A549 (cell line): ENCODE data around the gene TM7SF2. TPM values are rescaled to one million over a fixed set of nuclear protein-coding genes. Genes with fewer than 3 reads are reported as not detected.
"Not testable (repeated sequence)": the region's sequence is repeated elsewhere in the genome, so short reads cannot be mapped to it uniquely, and the experiment has no call there.

Experiments
- ATAC-seq, 2 experiments: fragments of 200-7000 bp in 1 of 2; fragments of >200 bp in 1 of 2; cut with Nextera tagmentation in 1 of 2; cut with Tn5 transposase in 1 of 2; 3 replicates each; pipeline versions ENCODE4 v1.8.0 to v1.9.1; 2018 to 2020; ENCODE audit warnings: mild to moderate bottlenecking in 1 of 2, moderate library complexity in 1 of 2
- CTCF ChIA-PET: fragments of 300-600 bp; sonication (Branson Sonifier 250); formaldehyde crosslinking; extraction: SDS; loops from one replicate; lab custom pipeline; 2021; ENCODE audit warnings: antibody characterized with exemption, inconsistent platforms; lab: Yijun Ruan, JAX
- POLR2A ChIA-PET: fragments of 350-600 bp; formaldehyde crosslinking; extraction: SDS; loops from one replicate; lab custom pipeline; 2021; ENCODE audit warnings: antibody characterized with exemption, inconsistent platforms; lab: Yijun Ruan, JAX
- DNase-seq, 2 experiments: peaks; one replicate each; pipeline versions ENCODE4 v3.0.0 to v3.0.0-alpha.2; 2011 to 2016; ENCODE audit warnings: low read depth in 1 of 2, low spot score in 1 of 2
- FAIRE-seq: peaks from 2 replicates; lab custom pipeline; 2011; peaks lifted over from hg19 to GRCh38; lab: Jason Lieb, UNC
- H3K27ac ChIP-seq, 2 experiments: fragments of >200 bp; sonication (Bioruptor Twin); formaldehyde crosslinking; 3 replicates each; pipeline ENCODE4 v1.5.1; 2016 to 2017
- H3K4me1 ChIP-seq: fragments of >200 bp; sonication (Bioruptor Twin); formaldehyde crosslinking; 3 replicates; pipeline ENCODE4 v1.6.1; 2016
- H3K4me2 ChIP-seq: fragments of >200 bp; sonication (Bioruptor Twin); formaldehyde crosslinking; 3 replicates; pipeline ENCODE4 v1.6.1; 2016
- H3K4me3 ChIP-seq: fragments of >200 bp; sonication (Bioruptor Twin); formaldehyde crosslinking; 3 replicates; pipeline ENCODE4 v1.5.1; 2016
- H3K9me3 ChIP-seq: fragments of >200 bp; sonication (Bioruptor Twin); formaldehyde crosslinking; 3 replicates; pipeline ENCODE4 v1.6.1; 2016
- BHLHE40 ChIP-seq: IDR thresholded peaks from 2 replicates; pipeline ENCODE4 v1.6.1; 2012; ENCODE audit warnings: low read depth, low read length, inconsistent platforms
- CEBPB ChIP-seq, 2 experiments: fragments of >200 bp in 1 of 2; sonication (Bioruptor Twin) in 1 of 2; formaldehyde crosslinking in 1 of 2; IDR thresholded peaks; 2 replicates each; pipeline ENCODE4 v1.6.1; 2012 to 2016
- ESRRA ChIP-seq: fragments of 150-350 bp; IDR thresholded peaks from 2 replicates; pipeline ENCODE4 v1.6.1; 2014; ENCODE audit warnings: mild to moderate bottlenecking, low read length, borderline replicate concordance
- GATA3 ChIP-seq: IDR thresholded peaks from 2 replicates; pipeline ENCODE4 v1.6.1; 2012; ENCODE audit warnings: borderline replicate concordance
- HOXA7 ChIP-seq: fragments of 250-450 bp; sonication (Bioruptor Pico); IDR thresholded peaks from 2 replicates; pipeline ENCODE4 v1.5.0; 2020; ENCODE audit warnings: mild to moderate bottlenecking, moderate library complexity
- HOXB13 ChIP-seq: fragments of 250-450 bp; sonication (Bioruptor Pico); IDR thresholded peaks from 2 replicates; pipeline ENCODE4 v1.5.0; 2020; ENCODE audit warnings: low read depth, mild to moderate bottlenecking, moderate library complexity
- JUN ChIP-seq, 2 experiments: fragments of >200 bp; sonication (Bioruptor Twin); formaldehyde crosslinking; IDR thresholded peaks; 2 replicates in 1 of 2; 3 replicates in 1 of 2; pipeline ENCODE4 v1.6.1; 2016 to 2017
- MYC ChIP-seq: IDR thresholded peaks from 2 replicates; pipeline ENCODE4 v1.6.1; 2012; ENCODE audit warnings: mild to moderate bottlenecking, inconsistent platforms, low read length, improper control_type of control experiment, borderline replicate concordance
- NR3C1 ChIP-seq: fragments of >200 bp; sonication (Bioruptor Twin); formaldehyde crosslinking; IDR thresholded peaks from 3 replicates; pipeline ENCODE4 v1.6.1; 2017
- PHF8 ChIP-seq: fragments of 200-600 bp; sonication (generic); IDR thresholded peaks from 2 replicates; pipeline ENCODE4 v1.6.1; 2016; ENCODE audit warnings: low read depth, mild to moderate bottlenecking, antibody characterized with exemption, moderate library complexity, borderline replicate concordance
- RFX5 ChIP-seq: fragments of 450-650 bp; IDR thresholded peaks from 2 replicates; pipeline ENCODE4 v1.7.1; 2014; ENCODE audit warnings: antibody characterized with exemption, mild to moderate bottlenecking, moderate library complexity
- RNF2 ChIP-seq: fragments of 200-600 bp; sonication (generic); IDR thresholded peaks from 2 replicates; pipeline ENCODE4 v1.6.1; 2016; ENCODE audit warnings: low read depth, mild to moderate bottlenecking, antibody characterized with exemption, moderate library complexity, borderline replicate concordance
- TP53 ChIP-seq: fragments of 250-450 bp; sonication (Bioruptor Pico); IDR thresholded peaks from 2 replicates; pipeline ENCODE4 v1.5.0; 2021; ENCODE audit warnings: mild to moderate bottlenecking, moderate library complexity
- WGBS: methylation state at CpG from one replicate; pipeline ENCODE4 v1.1.6; 2017; ENCODE audit errors: missing lambda C conversion rate; 5-methylcytosine and 5-hydroxymethylcytosine counted together
- polyA plus RNA-seq, 4 experiments: library from polyadenylated mRNA; depleted of rRNA in 3 of 4; stranded (reverse); fragments of >200 nt; fragmentation: RNase III in 1 of 4; extraction: RNeasy Plus Mini Kit Qiagen cat#74134 plus additional on column Dnase treatment in 1 of 4; gene quantifications; 2 replicates in 3 of 4; 3 replicates in 1 of 4; pipeline ENCODE4 v1.2.3, GENCODE V29; 2011 to 2017
- TF ChIP-seq, protein P1 (sequence below): fragments of 250-450 bp; sonication (Bioruptor Pico); IDR thresholded peaks from 2 replicates; pipeline ENCODE4 v1.5.0; 2021; ENCODE audit warnings: mild to moderate bottlenecking, moderate library complexity, borderline replicate concordance
- TF ChIP-seq, protein P2 (sequence below): IDR thresholded peaks from 2 replicates; pipeline ENCODE4 v1.6.1; 2012
- TF ChIP-seq, protein P3 (sequence below): IDR thresholded peaks from 2 replicates; pipeline ENCODE4 v1.6.1; 2012; ENCODE audit warnings: low read depth, borderline replicate concordance

Gene TM7SF2
- polyA plus RNA-seq, 2 of the 4 experiments (the other 2 are of a cell fraction) = 8.2 TPM

DNA sequence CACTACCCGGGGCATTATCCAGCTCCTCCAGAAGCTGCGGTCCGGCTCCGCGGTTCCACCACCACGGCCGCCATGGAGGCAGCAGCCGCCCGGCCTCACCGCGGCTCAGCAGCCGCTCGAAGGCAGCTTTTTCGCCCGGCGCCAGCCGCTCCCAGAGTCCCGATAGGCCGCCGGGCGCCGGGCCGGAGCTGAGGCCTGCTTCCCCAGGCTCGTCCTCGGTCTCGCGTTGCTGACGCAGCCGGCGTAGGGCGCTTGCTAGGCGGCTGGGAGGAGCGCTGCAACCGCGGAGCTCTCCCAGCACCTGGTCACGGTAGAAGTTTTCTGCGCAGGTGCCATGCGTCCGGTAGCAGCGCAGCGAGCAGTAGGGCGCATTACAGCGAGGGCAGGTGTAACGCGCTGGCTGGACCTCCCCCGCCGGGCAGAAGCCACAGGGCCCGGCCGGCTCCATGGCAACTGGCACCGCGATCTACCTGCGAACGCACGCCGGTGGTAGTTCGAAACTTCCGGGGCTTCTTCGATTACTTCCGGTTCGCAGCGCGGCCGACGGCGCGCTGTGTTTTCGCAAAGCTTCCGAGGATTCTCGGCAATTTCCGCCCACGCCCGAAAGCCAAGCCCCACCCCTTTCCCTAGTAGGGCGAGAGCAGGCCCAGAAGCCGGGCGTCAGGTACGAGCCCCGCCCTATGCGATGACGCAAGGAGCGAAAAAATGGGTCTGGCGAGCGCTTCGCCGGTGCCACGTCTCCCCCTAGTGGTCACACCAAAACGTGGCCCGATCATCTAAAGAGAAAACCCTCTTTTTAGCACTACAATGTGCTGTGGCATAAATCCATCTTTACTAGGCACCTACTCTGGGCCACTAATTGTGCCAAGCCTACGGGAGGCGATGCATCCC is 5.8 kb downstream of the TM7SF2 start, which contains the start of gene ZNHIT2 (continued):
- TF ChIP-seq, protein P1, sequence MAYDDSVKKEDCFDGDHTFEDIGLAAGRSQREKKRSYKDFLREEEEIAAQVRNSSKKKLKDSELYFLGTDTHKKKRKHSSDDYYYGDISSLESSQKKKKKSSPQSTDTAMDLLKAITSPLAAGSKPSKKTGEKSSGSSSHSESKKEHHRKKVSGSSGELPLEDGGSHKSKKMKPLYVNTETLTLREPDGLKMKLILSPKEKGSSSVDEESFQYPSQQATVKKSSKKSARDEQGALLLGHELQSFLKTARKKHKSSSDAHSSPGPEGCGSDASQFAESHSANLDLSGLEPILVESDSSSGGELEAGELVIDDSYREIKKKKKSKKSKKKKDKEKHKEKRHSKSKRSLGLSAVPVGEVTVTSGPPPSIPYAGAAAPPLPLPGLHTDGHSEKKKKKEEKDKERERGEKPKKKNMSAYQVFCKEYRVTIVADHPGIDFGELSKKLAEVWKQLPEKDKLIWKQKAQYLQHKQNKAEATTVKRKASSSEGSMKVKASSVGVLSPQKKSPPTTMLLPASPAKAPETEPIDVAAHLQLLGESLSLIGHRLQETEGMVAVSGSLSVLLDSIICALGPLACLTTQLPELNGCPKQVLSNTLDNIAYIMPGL (CRISPR knock-in tag) = peak; percentile 95; the same call in 1 of the 2 replicates
- TF ChIP-seq GATA3 (peak; percentile 46; the same call in 1 of the 2 replicates), CEBPB (IDR thresholded peaks at IDR 0.05) (peak; percentile 57 to 86), PHF8 (peak; percentile 98), MYC (peak; percentile 66; the same call in 1 of the 2 replicates), RFX5 (no peak), TP53 (CRISPR knock-in tag) (peak; percentile 79; the same call in 1 of the 2 replicates), JUN (IDR thresholded peaks at IDR 0.05) (peak; percentile 81 to 93), NR3C1 (no peak), BHLHE40 (0 out of 2 replicates have a peak, but pooled peaks have one; percentile 2), HOXB13 (CRISPR knock-in tag) (no peak)
- TF ChIP-seq, protein P2, sequence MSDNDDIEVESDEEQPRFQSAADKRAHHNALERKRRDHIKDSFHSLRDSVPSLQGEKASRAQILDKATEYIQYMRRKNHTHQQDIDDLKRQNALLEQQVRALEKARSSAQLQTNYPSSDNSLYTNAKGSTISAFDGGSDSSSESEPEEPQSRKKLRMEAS = peak; percentile 89
- TF ChIP-seq, protein P3, sequence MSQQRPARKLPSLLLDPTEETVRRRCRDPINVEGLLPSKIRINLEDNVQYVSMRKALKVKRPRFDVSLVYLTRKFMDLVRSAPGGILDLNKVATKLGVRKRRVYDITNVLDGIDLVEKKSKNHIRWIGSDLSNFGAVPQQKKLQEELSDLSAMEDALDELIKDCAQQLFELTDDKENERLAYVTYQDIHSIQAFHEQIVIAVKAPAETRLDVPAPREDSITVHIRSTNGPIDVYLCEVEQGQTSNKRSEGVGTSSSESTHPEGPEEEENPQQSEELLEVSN = 0 out of 2 replicates have a peak, but pooled peaks have one; percentile 48

DNA sequence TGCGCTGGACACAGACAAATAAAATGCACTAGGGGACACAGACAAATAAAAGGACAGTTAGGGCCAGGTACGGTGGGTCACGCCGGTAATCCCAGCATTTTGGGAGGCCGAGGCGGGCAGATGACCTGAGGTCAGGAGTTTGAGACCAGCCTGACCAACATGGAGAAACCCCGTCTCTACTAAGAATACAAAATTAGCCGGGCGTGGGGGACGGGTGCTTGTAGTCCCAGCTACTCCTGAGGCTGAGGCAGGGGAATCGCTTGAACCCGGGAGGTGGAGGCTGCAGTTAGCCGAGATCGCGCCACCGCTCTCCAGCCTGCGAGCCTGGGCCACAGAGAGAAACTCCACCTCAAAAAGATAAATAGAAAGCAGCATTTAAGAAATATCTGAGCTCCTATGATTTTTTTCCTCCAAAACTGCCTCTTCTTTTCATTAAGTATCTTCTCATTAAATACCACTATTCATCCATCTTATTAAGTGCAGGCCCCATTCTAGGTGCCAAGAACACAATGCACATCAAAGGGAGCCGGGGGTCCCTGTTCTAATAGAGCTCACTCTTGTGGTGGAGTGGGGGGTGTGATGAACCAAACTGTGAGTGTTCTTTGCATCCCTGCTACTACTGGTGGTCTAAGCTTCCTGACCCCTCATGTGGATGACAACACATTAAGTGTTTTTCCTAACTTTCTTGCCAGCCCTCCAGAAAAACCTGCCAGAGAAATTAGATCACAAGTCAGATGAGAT is 6.6 kb downstream of the TM7SF2 start:
- H3K4me2 ChIP-seq = no peak overlapping the region
- FAIRE-seq (no peak), DNase-seq (no peak), ATAC-seq (no peak)
- no peak overlapping the region for H3K27ac ChIP-seq
- POLR2A ChIA-PET = interaction anchor here (0.6 to 2.0 kb wide), 9 partner anchors 8 to 341 kb away, joined by 3 to 16 read pairs (median 4); partner anchors contain the start of genes CAPN1, DPF2, SNX15 and SYVN1
- H3K4me1 ChIP-seq = peaks cover 31% of the 10 kb centered on the region; the same call in 2 of the 3 replicates
- H3K9me3 ChIP-seq = no peaks in the 10 kb centered on the region
- H3K4me3 ChIP-seq = no peak overlapping the region
- CTCF ChIA-PET = interaction anchor here (0.8 to 6.3 kb wide), 25 partner anchors 8 to 376 kb away, joined by 3 to 75 read pairs (median 5); partner anchors contain the start of genes ARL2, BATF2, CAPN1 and SYVN1
- 76% methylated on average over 18 of the region's 18 CpGs for WGBS
- TF ChIP-seq ESRRA = no peak
- TF ChIP-seq HOXA7 = 0 out of 2 replicates have a peak, but pooled peaks have one; percentile 13
- TF ChIP-seq BHLHE40 = no peak
- TF ChIP-seq RNF2 = no peak

DNA sequence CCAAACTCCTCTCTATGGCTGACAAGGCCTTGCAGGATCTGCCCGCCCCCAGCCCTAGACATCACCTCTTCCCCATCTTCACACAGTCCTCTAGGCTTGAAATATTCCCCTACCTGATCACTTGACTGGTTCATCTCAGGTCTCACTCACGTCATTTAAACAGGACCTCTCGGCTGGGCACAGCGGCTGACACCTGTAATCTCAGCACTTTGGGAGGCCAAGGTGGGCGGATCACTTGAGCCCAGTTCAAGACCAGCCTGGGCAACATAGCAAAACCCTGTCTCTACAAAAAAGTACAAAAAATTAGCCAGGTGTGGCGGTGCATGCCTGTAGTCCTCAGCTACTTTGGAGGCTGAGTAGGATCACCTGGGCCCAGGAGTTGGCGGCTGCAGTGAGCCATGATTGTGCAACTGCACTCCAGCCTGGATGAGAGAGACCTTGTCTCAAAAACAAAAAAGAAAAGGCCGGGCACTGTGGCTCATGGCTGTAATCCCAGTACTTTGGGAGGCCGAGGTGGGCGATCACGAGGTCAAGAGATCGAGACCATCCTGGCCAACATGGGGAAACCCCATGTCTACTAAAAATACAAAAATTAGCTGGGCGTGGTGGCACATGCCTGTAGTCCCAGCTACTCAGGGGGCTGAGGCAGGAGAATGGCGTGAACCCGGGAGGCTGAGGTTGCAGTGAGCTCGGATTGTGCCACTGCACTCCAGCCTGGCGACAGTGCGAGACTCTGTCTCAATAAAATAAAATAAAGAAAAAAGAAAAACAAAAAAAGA is 7.4 kb downstream of the TM7SF2 start:
- H3K27ac ChIP-seq, DNase-seq, H3K4me3 ChIP-seq, H3K4me2 ChIP-seq, ATAC-seq, FAIRE-seq, H3K9me3 ChIP-seq: not testable (repeated sequence)
- ChIA-PET CTCF (interaction anchor here (0.8 to 6.3 kb wide), 22 partner anchors 9 to 377 kb away, joined by 3 to 75 read pairs (median 5); partner anchors contain the start of genes ARL2, CAPN1, SYVN1 and TM7SF2), POLR2A (interaction anchor here (2.0 kb wide), 1 partner anchor 62 kb away, joined by 16 read pairs; the partner anchor contains the start of gene CAPN1)
- peaks cover 29% of the 10 kb centered on the region; the same call in 2 of the 3 replicates for H3K4me1 ChIP-seq
- 93% methylated on average over 18 of the region's 18 CpGs for WGBS
